K562 (cell line): ENCODE data around the gene AGAP3. TPM values are rescaled to one million over a fixed set of nuclear protein-coding genes. Genes with fewer than 3 reads are reported as not detected.

Source experiments
- CBFB ChIP-seq: sonication (generic); formaldehyde crosslinking; IDR thresholded peaks from 2 replicates; pipeline ENCODE4 v1.4.0; 2020; ENCODE audit warnings: mild to moderate bottlenecking, missing genetic modification reagents
- ETV6 ChIP-seq, 3 experiments: fragments of 150-350 bp in 1 of 3; sonication (generic) in 1 of 3; formaldehyde crosslinking in 1 of 3; IDR thresholded peaks; 2 replicates each; pipeline versions ENCODE4 v1.6.1 to v1.8.0; 2014 to 2022; ENCODE audit warnings: borderline replicate concordance in 2 of 3, low read depth in 2 of 3, antibody characterized with exemption in 1 of 3, low read length in 1 of 3, mild to moderate bottlenecking in 1 of 3, missing genetic modification reagents in 1 of 3
- FOXP4 ChIP-seq: sonication (generic); formaldehyde crosslinking; IDR thresholded peaks from 2 replicates; pipeline ENCODE4 v1.8.0; 2022; ENCODE audit warnings: mild to moderate bottlenecking, missing genetic modification reagents, borderline replicate concordance
- RCOR1 ChIP-seq, 2 experiments: IDR thresholded peaks; 2 replicates each; pipeline ENCODE4 v1.6.1; 2012; ENCODE audit warnings: low read depth in 2 of 2, low read length in 2 of 2, borderline replicate concordance in 1 of 2, improper control_type of control experiment in 1 of 2
- SAP30 ChIP-seq: fragments of 200-600 bp; sonication (generic); IDR thresholded peaks from 2 replicates; pipeline ENCODE4 v1.6.1; 2012; ENCODE audit warnings: borderline replicate concordance, low read depth, mild to moderate bottlenecking, moderate library complexity, low read length, control low read depth, inconsistent platforms; ENCODE audit not compliant: insufficient read depth, poor library complexity, severe bottlenecking
- ZFX ChIP-seq: sonication (generic); formaldehyde crosslinking; IDR thresholded peaks from 2 replicates; pipeline ENCODE4 v1.8.0; 2022; ENCODE audit warnings: mild to moderate bottlenecking, missing genetic modification reagents, moderate library complexity
- polyA plus RNA-seq, 8 experiments: library from polyadenylated mRNA; depleted of rRNA in 4 of 8; stranded (reverse) in 5 of 8; unstranded in 3 of 8; fragments of >200 nt; fragmentation: Nextera tagmentation in 2 of 8; fragmentation: Illumina TruSeq in 1 of 8; extraction: Ambion mirVana in 2 of 8; extraction: Trizol in 1 of 8; gene quantifications; 2 replicates each; pipeline versions ENCODE4 v1.2.1 to v1.2.3, GENCODE V29; 2011 to 2014; ENCODE audit warnings: inconsistent platforms in 1 of 8, missing spikeins in 1 of 8
- total RNA-seq, 7 experiments: library from RNA; depleted of rRNA in 6 of 7; stranded (reverse); fragments of >200 nt in 6 of 7; fragmentation: Illumina TruSeq in 2 of 7; extraction: Trizol in 2 of 7; gene quantifications; 2 replicates each; pipeline versions ENCODE4 v1.2.1 to v1.2.3, GENCODE V29; 2011 to 2021; ENCODE audit warnings: low replicate concordance in 1 of 7
- TF ChIP-seq, protein P1 (sequence below), 2 experiments: IDR thresholded peaks; 2 replicates each; pipeline ENCODE4 v1.6.1; 2011; ENCODE audit warnings: borderline replicate concordance in 1 of 2, control low read depth in 1 of 2, low read depth in 1 of 2, low read length in 1 of 2, mild to moderate bottlenecking in 1 of 2, mixed read lengths in 1 of 2, moderate library complexity in 1 of 2; ENCODE audit not compliant: insufficient read depth in 1 of 2, insufficient read length in 1 of 2, poor library complexity in 1 of 2, severe bottlenecking in 1 of 2; ENCODE audit errors: extremely low read depth in 1 of 2
- TF ChIP-seq, protein P2 (sequence below), 2 experiments: fragments of 250-450 bp in 1 of 2; fragments of 450-650 bp in 1 of 2; sonication (Bioruptor Pico) in 1 of 2; IDR thresholded peaks; 2 replicates each; pipeline versions ENCODE4 v1.6.1 to v1.8.0; 2016 to 2021; ENCODE audit warnings: mild to moderate bottlenecking in 2 of 2, moderate library complexity in 2 of 2, missing compliant biosample characterization in 1 of 2, missing genetic modification characterization in 1 of 2
- TF ChIP-seq, protein P3 (sequence below), 2 experiments: fragments of 450-650 bp; IDR thresholded peaks; 2 replicates each; pipeline ENCODE4 v1.6.1; 2016; ENCODE audit warnings: mild to moderate bottlenecking in 2 of 2, borderline replicate concordance in 1 of 2, low read depth in 1 of 2, moderate library complexity in 1 of 2

AGAP3 gene
- total and polyA plus RNA-seq, 9 of the 15 experiments (the other 6 are each of a cell fraction or from before 2014, with no cell fraction given): 3.4 to 208 (median 62.2) TPM

- TF ChIP-seq, protein P1, sequence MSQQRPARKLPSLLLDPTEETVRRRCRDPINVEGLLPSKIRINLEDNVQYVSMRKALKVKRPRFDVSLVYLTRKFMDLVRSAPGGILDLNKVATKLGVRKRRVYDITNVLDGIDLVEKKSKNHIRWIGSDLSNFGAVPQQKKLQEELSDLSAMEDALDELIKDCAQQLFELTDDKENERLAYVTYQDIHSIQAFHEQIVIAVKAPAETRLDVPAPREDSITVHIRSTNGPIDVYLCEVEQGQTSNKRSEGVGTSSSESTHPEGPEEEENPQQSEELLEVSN (IDR thresholded peaks at IDR 0.05; ENCODE audit: borderline replicate concordance in 1 of 2, extremely low read depth in 1 of 2, insufficient read depth in 1 of 2, insufficient read length in 1 of 2, low read depth in 1 of 2, low read length in 1 of 2, poor library complexity in 1 of 2, severe bottlenecking in 1 of 2): peak; percentile 55 to 89
- TF ChIP-seq ZFX (CRISPR knock-in tag) (peak; percentile 90), ETV6 (IDR thresholded peaks at IDR 0.05; ENCODE audit: borderline replicate concordance in 1 of 2, low read depth in 2 of 2, low read length in 1 of 2) (peak in 1 of 2 experiments; percentile 43; a peak in 1 of 4 replicates), ETV6 (CRISPR knock-in tag; IDR thresholded peaks at IDR 0.05; ENCODE audit: borderline replicate concordance) (no peak), SAP30 (peak; percentile 88), FOXP4 (CRISPR knock-in tag) (no peak), RCOR1 (IDR thresholded peaks at IDR 0.05; ENCODE audit: borderline replicate concordance in 1 of 2, low read depth in 2 of 2, low read length in 2 of 2) (peak in 1 of 2 experiments; percentile 44; a peak in 2 of 4 replicates), CBFB (CRISPR knock-in tag) (0 out of 2 replicates have a peak, but pooled peaks have one; percentile 23)
- TF ChIP-seq, protein P2, sequence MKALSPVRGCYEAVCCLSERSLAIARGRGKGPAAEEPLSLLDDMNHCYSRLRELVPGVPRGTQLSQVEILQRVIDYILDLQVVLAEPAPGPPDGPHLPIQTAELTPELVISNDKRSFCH (CRISPR knock-in tag; IDR thresholded peaks at IDR 0.05): no peak
- TF ChIP-seq, protein P2 (tag; IDR thresholded peaks at IDR 0.05): 0 out of 2 replicates have a peak, but pooled peaks have one; percentile 43
- TF ChIP-seq, protein P3, sequence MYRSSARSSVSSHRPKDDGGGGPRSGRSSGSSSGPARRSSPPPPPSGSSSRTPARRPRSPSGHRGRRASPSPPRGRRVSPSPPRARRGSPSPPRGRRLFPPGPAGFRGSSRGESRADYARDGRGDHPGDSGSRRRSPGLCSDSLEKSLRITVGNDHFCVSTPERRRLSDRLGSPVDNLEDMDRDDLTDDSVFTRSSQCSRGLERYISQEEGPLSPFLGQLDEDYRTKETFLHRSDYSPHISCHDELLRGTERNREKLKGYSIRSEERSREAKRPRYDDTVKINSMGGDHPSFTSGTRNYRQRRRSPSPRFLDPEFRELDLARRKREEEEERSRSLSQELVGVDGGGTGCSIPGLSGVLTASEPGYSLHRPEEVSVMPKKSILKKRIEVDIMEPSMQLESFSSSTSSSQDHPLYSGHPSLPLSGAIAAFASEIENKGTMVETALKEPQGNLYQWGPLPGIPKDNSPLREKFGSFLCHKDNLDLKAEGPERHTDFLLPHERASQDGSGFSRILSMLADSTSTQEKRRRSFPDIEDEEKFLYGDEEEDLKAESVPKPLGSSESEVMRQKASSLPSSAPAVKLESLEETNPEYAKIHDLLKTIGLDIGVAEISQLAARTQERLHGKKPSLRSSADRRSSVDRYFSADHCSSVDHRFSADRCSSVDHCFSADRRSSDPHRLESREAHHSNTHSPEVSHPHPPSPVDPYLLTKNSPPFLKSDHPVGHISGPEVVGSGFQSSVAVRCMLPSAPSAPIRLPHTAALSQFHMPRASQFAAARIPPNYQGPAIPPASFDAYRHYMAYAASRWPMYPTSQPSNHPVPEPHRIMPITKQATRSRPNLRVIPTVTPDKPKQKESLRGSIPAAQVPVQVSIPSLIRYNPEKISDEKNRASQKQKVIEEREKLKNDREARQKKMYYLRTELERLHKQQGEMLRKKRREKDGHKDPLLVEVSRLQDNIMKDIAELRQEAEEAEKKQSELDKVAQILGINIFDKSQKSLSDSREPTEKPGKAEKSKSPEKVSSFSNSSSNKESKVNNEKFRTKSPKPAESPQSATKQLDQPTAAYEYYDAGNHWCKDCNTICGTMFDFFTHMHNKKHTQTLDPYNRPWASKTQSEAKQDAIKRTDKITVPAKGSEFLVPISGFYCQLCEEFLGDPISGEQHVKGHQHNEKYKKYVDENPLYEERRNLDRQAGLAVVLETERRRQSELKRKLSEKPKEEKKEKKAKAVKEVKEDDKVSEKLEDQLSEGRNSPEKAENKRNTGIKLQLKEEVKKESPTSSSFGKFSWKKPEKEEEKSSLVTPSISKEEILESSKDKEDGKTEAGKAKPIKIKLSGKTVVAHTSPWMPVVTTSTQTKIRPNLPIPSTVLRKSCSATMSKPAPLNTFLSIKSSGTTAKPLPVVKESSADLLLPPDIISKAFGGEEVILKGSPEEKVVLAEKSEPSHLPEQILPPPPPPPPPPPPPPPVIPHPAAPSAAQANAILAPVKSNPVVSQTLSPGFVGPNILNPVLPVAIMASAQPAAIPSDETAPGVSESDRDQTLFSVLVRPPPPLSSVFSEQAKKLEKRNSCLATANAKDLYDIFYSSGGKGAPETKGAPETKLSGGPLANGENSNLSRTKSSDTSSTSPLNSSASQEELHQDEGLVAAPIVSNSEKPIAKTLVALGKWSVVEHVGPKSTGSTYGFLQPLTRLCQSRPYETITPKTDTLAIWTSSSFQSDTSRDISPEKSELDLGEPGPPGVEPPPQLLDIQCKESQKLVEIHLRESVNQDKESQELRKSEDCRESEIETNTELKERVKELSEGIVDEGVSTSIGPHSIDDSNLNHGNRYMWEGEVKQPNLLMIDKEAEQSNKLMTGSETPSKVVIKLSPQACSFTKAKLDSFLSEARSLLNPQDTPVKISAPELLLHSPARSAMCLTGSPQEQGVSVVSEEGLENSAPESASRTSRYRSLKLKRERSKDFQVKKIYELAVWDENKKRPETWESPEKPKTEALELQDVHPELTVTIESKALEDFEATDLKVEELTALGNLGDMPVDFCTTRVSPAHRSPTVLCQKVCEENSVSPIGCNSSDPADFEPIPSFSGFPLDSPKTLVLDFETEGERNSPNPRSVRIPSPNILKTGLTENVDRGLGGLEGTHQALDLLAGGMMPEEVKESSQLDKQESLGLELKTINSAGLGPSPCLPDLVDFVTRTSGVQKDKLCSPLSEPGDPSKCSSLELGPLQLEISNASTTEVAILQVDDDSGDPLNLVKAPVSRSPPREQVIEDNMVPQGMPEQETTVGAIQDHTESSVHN (IDR thresholded peaks at IDR 0.05; ENCODE audit: borderline replicate concordance in 1 of 2, low read depth in 1 of 2): no peak
Measured at GRCh38 chr7:151087245-151088018, 1.2 kb downstream of the AGAP3 start (continued).
